Thoracic aorta endothelial cell (primary cell): ENCODE results near the gene CUEDC2. TPM values are rescaled to one million over a fixed set of nuclear protein-coding genes. Genes with fewer than 3 reads are reported as not detected.

ENCODE experiments used
- small RNA-seq: library from RNA; depleted of rRNA; stranded (forward); fragments of <200 nt; gene quantifications from one replicate; pipeline ENCODE3, GENCODE V24; 2012
- total RNA-seq: library from RNA; depleted of rRNA; stranded (reverse); fragments of >200 nt; gene quantifications from 2 replicates; pipeline ENCODE4 v1.2.3, GENCODE V29; 2012

The CUEDC2 gene, protein sequence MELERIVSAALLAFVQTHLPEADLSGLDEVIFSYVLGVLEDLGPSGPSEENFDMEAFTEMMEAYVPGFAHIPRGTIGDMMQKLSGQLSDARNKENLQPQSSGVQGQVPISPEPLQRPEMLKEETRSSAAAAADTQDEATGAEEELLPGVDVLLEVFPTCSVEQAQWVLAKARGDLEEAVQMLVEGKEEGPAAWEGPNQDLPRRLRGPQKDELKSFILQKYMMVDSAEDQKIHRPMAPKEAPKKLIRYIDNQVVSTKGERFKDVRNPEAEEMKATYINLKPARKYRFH
- 44.4 and 49.7 TPM in 2 replicates for total RNA-seq

DNA sequence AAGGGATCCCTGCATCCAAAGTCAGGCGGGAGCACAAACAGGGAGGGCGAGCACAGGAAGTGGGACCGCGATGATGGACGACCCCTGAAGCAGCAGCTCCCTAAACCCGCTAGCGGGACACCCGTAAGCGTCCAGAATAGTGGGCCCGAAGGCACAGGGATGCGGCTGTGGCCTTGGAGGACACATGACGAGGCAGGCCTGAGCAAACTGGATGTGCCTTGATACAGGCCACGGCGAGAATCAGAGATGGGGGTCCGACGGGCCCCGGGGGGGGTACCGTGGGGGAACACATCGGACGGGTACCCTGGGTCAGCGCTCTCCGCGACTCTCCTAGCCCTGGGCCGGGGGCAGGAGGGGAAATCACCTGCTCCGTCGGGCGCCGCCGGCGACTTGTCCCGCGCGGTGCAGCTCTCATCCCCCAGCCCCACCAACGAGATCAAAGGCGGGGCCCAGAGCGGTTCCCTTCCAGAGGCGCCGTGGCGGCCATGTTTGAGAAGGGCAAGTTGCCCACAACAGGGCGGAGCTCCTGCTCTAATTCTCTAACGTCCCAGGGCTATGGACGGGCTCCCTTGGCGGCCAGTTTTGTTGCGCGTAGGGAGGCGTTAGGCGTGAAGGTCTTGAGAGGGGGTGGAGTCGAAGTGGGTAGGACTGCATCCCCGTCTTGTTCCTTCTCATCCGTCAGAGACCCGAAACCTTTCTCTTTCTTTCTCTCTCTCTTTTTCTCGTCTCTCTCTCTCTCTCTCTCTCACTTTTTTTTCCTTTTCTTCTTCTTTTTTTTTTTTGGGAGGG is at the start of gene CUEDC2:
Gene CUEDC2 (minus strand): TSS at position 413 of the 789 bp plus-strand sequence. CDS start 7,386 bp downstream, outside the sequence.

DNA sequence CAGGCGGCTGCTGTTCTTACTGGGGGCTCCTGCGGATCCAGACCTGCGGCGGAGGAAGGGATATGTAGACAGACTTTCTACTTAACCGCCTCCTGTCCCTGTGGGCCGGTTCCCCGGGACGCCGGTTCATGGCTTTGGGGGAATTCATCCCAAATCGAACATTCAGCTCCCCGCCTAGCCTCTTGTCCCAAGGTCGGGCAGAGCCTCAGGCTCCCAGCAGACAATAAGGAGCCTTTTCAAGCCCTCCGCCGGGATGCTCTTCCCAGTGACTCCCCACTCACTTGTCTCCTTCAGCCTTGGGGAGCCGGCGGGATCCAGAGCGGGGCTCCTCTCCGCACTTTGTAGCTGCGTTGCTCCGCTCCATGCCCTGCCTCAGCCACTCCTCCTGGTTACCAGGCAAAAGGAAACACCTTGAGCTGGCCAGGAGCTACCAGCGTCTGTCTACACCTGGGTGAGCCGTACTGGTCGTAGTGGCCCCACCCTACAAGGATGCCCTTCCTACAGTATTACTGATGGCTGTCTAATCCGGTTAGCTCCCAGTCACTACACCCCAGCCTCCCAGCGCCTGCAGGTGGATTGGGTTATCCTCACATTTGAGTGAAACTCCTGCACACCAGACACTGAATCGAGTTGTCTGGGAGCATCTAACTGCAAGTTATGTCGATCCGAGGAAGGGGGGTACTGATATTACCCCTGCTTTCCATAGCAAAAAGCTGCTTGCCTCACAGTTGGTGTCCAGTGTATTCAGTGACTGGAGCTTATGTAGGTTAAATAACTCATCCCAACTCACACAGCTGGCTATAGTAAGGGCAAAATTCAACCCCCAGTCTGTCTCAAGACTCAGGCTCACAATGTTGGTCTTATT is 19.0 kb upstream of the CUEDC2 start, which contains the start of gene C10orf95:
Gene C10orf95 (minus strand): TSS at position 439 of the 865 bp plus-strand sequence. CDS start 450 bp downstream, outside the sequence.

GRCh38 chr10:102420714-102421506 is 11.5 kb downstream of the CUEDC2 start, which contains the start of gene FBXL15:
FBXL15 (plus strand) TSS chr10:102420836; CDS start chr10:102421130, 294 bp downstream.

DNA sequence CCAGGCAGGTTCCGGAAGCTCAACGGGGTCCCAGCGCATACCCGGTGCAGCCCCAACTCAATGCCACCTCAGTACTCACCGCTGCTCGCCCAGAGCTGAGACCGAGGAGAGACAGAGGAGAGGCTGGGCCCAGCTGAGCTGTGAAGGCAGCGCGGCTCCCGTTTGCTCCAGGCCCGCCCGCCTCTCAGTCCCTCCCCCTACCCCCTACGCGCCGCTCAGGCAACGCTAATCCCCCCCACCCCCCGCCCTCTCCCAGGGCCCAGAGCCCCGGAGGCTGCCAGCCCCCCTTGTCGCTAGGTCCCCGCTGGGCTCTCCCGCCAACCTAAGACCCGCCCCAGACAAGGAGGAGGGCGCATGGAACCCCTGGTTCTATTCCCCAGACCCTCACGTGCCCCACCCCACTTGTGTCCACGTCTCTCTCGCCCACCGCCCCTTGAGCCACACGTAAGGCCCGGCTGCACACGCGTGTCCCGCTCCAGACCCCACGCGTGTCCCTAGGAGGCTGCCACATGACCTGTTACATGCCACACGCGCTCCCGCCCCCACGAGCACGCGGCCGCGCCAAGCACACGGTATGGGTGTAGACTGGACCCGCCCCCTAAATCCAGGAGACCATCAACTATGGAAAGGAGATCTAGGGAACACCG is 13.6 kb downstream of the CUEDC2 start, which contains the start of gene PSD:
Gene PSD (minus strand): TSS at position 164 of the 647 bp plus-strand sequence. CDS start 1,747 bp downstream, outside the sequence.

DNA sequence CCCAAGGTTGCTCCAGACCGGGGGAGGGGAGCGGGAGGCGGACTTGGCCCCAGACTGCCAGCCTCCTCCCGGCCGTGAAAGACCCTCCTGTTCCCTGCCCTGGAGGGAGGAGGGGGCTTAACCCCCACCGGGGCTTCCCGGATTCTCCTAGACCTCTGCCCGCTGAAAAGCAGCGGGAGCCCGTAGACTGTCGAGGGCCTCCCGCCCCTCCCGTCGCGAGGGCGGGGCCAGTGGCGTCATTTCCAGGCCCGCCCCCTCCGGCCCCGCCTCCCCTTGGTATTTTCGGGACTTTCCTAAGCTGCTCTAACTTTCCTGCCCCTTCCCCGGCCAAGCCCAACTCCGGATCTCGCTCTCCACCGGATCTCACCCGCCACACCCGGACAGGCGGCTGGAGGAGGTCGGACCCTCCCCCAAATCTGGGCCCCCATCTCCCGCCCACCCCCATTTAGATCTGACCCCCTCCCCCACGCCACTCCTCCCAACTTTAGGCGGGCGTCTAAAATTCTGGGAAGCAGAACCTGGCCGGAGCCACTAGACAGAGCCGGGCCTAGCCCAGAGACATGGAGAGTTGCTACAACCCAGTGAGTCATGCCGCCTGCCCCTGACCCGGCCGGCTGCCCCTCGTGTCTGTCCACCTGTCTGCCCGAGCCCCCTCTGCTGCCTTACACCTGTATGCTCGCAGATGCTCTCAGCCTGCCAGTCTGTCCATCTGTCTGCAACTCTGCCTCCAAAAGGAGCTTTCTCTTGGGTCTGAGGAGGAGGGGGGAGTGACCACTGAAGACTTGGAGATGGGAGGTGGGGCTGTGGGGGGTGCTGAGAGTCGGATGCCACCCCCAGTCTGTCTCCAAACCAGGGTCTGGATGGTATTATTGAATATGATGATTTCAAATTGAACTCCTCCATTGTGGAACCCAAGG is 36.7 kb downstream of the CUEDC2 start, which contains the start of gene NFKB2:
Gene NFKB2 (plus strand): TSS at position 306 of the 917 bp plus-strand sequence. CDS start 255 bp downstream, at position 561.

Small RNA genes within 50 kb of the gene (small RNA-seq; reads per million reads assigned to genes)
- gene MIR146B = 8.3 reads per million, percentile 90 among the genes with 10 or more reads in this experiment

Other genes with a start within 250 kb of the CUEDC2 start
- gene ELOVL3, start 206.3 kb downstream of the CUEDC2 start, total RNA-seq = not detected in 2 replicates
- gene PITX3, start 191.1 kb downstream of the CUEDC2 start, total RNA-seq = not detected in 2 replicates
- 54.9 and 55.9 TPM in 2 replicates for gene GBF1, start 187.0 kb downstream of the CUEDC2 start, total RNA-seq
- 20.3 and 24.3 TPM in 2 replicates for gene NFKB2, start 36.9 kb downstream of the CUEDC2 start, total RNA-seq
- 0.07 and 0.13 TPM in 2 replicates for gene PSD, start 13.8 kb downstream of the CUEDC2 start, total RNA-seq
- 5.2 and 6.0 TPM in 2 replicates for gene FBXL15, start 11.7 kb downstream of the CUEDC2 start, total RNA-seq
- 0.13 and 0.29 TPM in 2 replicates for gene C10orf95, start 19.0 kb upstream of the CUEDC2 start, total RNA-seq
- gene ACTR1A, start 70.1 kb upstream of the CUEDC2 start, total RNA-seq = 143 and 164 TPM in 2 replicates
- gene SUFU, start 71.4 kb upstream of the CUEDC2 start, total RNA-seq = 4.5 and 6.7 TPM in 2 replicates
- 114 and 139 TPM in 2 replicates for gene TRIM8, start 211.9 kb upstream of the CUEDC2 start, total RNA-seq